KMS-11 (cell line): ENCODE data around the gene HOMER3.
"Not testable (repeated sequence)": the region's sequence is repeated elsewhere in the genome, so short reads cannot be mapped to it uniquely, and the experiment has no call there.

Source experiments
- H2AFZ ChIP-seq: fragments of 200-600 bp; sonication (generic); 2 replicates; pipeline ENCODE4 v1.6.1; 2016; ENCODE audit warnings: antibody characterized with exemption, mixed run types, low read depth
- H3K27ac ChIP-seq: fragments of 200-600 bp; sonication (generic); 2 replicates; pipeline ENCODE4 v1.6.1; 2016; ENCODE audit warnings: mild to moderate bottlenecking, mixed run types
- H3K27me3 ChIP-seq: fragments of 200-600 bp; sonication (generic); 2 replicates; pipeline ENCODE4 v1.6.1; 2017; ENCODE audit warnings: mild to moderate bottlenecking, low read depth, mixed run types, moderate library complexity; ENCODE audit not compliant: insufficient read depth
- H3K36me3 ChIP-seq: fragments of 200-600 bp; sonication (generic); 2 replicates; pipeline ENCODE4 v1.6.1; 2017; ENCODE audit warnings: mild to moderate bottlenecking, mixed run types; ENCODE audit not compliant: insufficient read depth
- H3K4me1 ChIP-seq: fragments of 200-600 bp; sonication (generic); 2 replicates; pipeline ENCODE4 v1.6.1; 2016; ENCODE audit warnings: mild to moderate bottlenecking, low read depth, mixed run types; ENCODE audit not compliant: poor library complexity, severe bottlenecking
- H3K4me2 ChIP-seq: fragments of 200-600 bp; sonication (generic); 2 replicates; pipeline ENCODE4 v1.7.0; 2016; ENCODE audit warnings: mild to moderate bottlenecking, mixed run types
- H3K4me3 ChIP-seq: fragments of 200-600 bp; sonication (generic); IDR thresholded peaks from 2 replicates; pipeline ENCODE4 v1.6.1; 2017; ENCODE audit warnings: low read depth, low read length, mixed read lengths; ENCODE audit not compliant: insufficient read depth
- H3K79me2 ChIP-seq: fragments of 200-600 bp; sonication (generic); 2 replicates; pipeline ENCODE4 v1.6.1; 2016; ENCODE audit warnings: low read depth, mixed run types; ENCODE audit not compliant: insufficient read depth
- H3K9ac ChIP-seq: fragments of 200-600 bp; sonication (generic); 2 replicates; pipeline ENCODE4 v1.6.1; 2016; ENCODE audit warnings: mild to moderate bottlenecking, mixed run types
- H4K20me1 ChIP-seq: fragments of 200-600 bp; sonication (generic); 2 replicates; pipeline ENCODE4 v1.6.1; 2016; ENCODE audit warnings: mild to moderate bottlenecking, mixed run types; ENCODE audit not compliant: insufficient read depth
- TF ChIP-seq, protein P1 (sequence below): fragments of 200-600 bp; sonication (generic); conservative IDR thresholded peaks from 2 replicates; pipeline ENCODE4 v1.6.1; 2017; ENCODE audit warnings: low read depth, mild to moderate bottlenecking, antibody characterized with exemption, low read length, moderate library complexity, mixed read lengths

Gene HOMER3

DNA sequence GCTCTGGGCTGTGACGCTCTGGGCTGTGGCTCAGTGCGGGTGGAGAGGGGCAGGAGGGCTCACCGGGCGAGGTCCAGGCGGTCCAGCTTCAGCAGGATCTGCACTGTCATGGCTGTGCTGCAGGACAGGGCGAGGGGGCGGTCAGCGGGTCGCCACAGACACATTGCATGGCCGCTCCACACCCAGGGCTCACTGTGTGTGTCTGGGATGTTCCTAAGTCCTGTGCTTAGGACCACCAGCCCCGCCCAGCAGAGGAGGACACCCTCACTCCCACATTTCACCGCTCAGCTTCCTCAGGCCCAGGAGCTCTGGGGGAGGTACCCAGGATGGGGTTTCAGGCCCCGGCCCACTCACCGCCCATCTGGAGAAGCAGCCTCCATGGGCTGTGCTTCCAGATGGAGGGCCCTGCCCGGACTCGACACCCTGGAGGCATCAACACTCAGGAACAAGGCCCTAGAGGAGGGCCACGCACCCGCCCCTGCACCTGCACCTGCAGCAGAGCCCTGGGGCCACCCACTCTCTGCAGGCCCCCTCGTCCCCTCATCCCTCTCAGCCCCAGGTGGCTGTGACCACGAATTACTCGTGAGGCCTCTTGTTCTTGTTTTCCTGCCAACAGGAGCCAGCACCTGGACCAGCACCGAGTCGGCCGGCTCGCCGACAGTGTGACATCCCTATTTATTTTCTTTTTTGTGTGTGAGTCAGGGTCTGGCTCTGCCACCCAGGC is 35.3 kb downstream of the HOMER3 start:
- H3K9ac ChIP-seq, result no peak overlapping the region
- no peaks in the 10 kb centered on the region for H3K27me3 ChIP-seq
- no peak overlapping the region for H2AFZ ChIP-seq
- H4K20me1 ChIP-seq, result no peaks in the 10 kb centered on the region
- no peak overlapping the region for H3K27ac ChIP-seq
- no peak overlapping the region for H3K4me3 ChIP-seq
- H3K4me1 ChIP-seq, result peaks cover 13% of the 10 kb centered on the region
- H3K79me2 ChIP-seq, result no peaks in the 10 kb centered on the region
- no peaks in the 10 kb centered on the region for H3K36me3 ChIP-seq
- TF ChIP-seq, protein P1, sequence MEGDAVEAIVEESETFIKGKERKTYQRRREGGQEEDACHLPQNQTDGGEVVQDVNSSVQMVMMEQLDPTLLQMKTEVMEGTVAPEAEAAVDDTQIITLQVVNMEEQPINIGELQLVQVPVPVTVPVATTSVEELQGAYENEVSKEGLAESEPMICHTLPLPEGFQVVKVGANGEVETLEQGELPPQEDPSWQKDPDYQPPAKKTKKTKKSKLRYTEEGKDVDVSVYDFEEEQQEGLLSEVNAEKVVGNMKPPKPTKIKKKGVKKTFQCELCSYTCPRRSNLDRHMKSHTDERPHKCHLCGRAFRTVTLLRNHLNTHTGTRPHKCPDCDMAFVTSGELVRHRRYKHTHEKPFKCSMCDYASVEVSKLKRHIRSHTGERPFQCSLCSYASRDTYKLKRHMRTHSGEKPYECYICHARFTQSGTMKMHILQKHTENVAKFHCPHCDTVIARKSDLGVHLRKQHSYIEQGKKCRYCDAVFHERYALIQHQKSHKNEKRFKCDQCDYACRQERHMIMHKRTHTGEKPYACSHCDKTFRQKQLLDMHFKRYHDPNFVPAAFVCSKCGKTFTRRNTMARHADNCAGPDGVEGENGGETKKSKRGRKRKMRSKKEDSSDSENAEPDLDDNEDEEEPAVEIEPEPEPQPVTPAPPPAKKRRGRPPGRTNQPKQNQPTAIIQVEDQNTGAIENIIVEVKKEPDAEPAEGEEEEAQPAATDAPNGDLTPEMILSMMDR, result no peak
- no peak overlapping the region for H3K4me2 ChIP-seq

DNA sequence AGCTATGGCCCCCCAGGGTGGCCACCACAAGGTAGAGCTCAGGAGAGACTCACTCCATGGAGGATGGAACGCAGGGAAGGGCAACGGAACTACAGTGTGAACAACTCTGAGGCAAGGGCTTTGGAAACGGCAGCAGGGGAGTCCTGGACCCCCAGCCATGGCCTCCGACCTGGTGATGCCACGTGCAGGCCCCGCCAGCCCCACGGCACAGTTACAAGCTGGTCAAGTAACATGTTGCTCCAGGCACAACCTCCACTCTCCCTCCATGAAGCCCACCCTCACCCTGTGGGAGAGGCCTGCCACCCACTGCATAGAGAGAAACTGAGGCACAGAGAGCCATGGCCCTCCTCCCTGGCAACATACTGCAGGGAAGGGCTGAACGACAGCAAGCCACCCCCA is 36.0 kb downstream of the HOMER3 start:
- TF ChIP-seq, protein P1, result no peak
- no peaks in the 10 kb centered on the region for H3K36me3 ChIP-seq
- H4K20me1 ChIP-seq, result no peaks in the 10 kb centered on the region

DNA sequence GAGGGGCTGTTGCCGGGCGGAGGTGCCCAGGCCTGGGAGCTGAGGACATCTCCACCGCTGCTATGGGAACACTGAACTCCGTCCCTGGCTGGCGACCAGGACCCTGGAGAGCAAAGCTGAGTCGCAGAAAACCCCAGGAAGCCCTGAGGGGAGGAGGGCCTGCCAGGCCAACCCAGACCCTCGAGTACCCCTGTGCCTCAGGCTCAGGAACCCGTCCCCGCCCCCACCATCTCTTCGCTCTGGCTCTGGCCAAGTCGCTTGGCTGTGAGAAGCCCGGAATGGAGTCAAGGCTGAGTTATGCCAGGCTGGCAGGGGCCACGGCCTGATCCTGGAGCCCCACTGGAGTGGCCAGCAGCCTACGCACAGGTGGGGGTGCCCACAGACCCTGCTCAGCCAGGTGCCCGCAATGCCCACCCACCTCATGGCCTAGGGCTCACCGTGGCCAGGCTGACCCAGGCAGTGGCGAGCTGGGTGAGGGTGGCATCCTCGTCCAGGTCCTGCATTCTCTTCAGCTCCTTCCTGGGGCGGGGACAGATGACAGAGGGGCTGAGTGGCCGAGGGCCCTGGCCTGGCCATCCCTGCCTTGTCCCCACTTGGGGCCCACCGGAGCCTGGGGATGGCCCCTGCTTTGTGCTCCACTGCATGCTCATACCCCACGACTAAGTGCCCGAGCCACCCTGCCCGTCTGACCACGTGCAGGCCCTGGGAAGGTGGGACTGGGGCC is 36.5 kb downstream of the HOMER3 start:
- Histone ChIP-seq H2AFZ (no peak overlapping the region), H3K27me3 (no peaks in the 10 kb centered on the region), H3K36me3 (no peaks in the 10 kb centered on the region), H3K4me3 (no peak overlapping the region), H3K27ac (no peak overlapping the region), H3K9ac (no peak overlapping the region), H3K4me2 (no peak overlapping the region), H4K20me1 (no peaks in the 10 kb centered on the region), H3K4me1 (peaks cover 13% of the 10 kb centered on the region), H3K79me2 (no peaks in the 10 kb centered on the region)
- TF ChIP-seq, protein P1, result no peak

More for the DNA sequence above, 36.0 kb downstream of the HOMER3 start:
- Histone ChIP-seq H3K27me3 (no peaks in the 10 kb centered on the region), H3K9ac (no peak overlapping the region), H3K79me2 (no peaks in the 10 kb centered on the region), H3K27ac (no peak overlapping the region), H3K4me2 (no peak overlapping the region), H2AFZ (no peak overlapping the region), H3K4me1 (peaks cover 13% of the 10 kb centered on the region), H3K4me3 (no peak overlapping the region)

DNA sequence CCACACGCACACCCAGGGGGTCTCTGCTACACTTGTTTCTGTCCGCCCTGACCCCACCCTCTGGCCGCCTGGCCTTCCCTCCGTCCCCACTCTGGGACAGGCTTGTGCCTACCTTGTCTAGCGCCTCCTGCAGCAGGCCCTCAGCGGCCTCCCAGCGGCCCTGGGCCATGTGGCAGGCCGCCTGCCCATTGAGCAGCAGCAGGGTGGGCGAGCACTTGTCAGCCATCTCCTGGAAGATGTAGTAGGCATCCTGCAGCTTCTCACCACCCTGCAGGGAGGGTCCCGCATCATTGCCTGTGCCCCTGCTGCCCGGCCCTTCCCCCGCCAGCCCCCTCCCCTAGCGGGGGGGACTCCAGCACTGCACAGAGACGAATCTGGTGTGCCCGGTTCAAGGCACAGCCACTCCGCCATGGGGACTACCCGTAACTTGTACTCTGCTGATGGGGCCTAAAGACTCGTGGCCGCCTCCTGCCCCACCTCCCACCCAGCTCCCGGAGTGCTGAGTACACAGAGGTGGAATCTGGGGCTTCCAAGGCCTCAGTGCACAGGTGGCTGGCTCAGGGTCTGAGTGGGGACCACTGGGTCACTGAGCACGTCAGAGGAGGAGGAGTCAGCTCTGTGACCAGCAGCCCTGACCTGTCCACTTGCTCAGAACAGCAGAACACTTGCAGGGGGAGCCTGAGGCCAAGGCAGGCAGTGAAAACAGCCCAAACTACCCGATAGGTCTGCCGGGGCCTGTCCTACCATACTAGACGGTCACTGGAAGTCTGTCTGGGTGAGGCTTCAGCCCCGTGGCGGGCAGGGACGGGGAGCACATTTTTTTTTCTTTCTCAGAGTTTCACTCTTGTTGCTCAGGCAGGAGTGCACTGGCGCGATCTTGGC is 37.6 kb downstream of the HOMER3 start:
- TF ChIP-seq, protein P1, result no peak
- Histone ChIP-seq H4K20me1 (no peaks in the 10 kb centered on the region), H3K27ac (no peak overlapping the region), H3K36me3 (no peaks in the 10 kb centered on the region), H3K9ac (no peak overlapping the region), H3K4me1 (peaks cover 13% of the 10 kb centered on the region), H2AFZ (no peak overlapping the region), H3K4me3 (no peak overlapping the region), H3K79me2 (no peaks in the 10 kb centered on the region), H3K27me3 (no peaks in the 10 kb centered on the region), H3K4me2 (no peak overlapping the region)

DNA sequence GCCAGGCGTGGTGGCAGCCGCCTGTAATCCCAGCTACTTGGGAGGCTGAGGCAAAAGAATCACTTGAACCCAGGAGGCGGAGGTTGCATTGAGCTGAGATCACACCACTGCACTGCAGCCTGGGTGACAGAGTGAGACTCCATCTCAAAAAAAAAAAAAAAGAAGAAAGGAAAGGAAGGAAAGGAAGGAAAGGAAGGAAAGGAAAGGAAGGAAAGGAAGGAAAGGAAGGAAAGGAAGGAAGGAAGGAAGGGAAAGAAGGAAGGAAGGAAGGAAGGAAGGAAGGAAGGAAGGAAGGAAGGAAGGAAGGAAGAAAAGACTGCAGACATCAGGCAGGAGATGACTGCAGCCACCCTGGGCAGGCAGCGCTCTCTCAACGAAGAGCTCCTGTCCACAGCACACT is 38.5 kb downstream of the HOMER3 start:
- peaks cover 13% of the 10 kb centered on the region for H3K4me1 ChIP-seq
- H3K27me3 ChIP-seq, H3K4me2 ChIP-seq, H2AFZ ChIP-seq, H3K27ac ChIP-seq, H4K20me1 ChIP-seq, H3K36me3 ChIP-seq, H3K4me3 ChIP-seq, H3K9ac ChIP-seq, H3K79me2 ChIP-seq: not testable (repeated sequence)
